CD4-positive, alpha-beta memory T cell (primary cell): ENCODE data around the gene PDK2. TPM values are rescaled to one million over a fixed set of nuclear protein-coding genes. Genes with fewer than 3 reads are reported as not detected.

Experiments used
- CTCF ChIA-PET: fragments of 350-600 bp; sonication (Branson Sonifier 250); formaldehyde crosslinking; loops from one replicate; lab custom pipeline; 2021; ENCODE audit warnings: inconsistent platforms; ENCODE audit not compliant: partially characterized antibody; lab: Charles Lee
- POLR2A ChIA-PET: fragments of 350-600 bp; sonication (Branson Sonifier 250); formaldehyde crosslinking; loops from one replicate; lab custom pipeline; 2021; ENCODE audit not compliant: partially characterized antibody; lab: Charles Lee
- DNase-seq, 5 donors: peaks; one replicate each; pipeline versions ENCODE4 v3.0.0 to v3.0.0-alpha.2; 2020 to 2022; ENCODE audit warnings: mixed read lengths in 1 of 5
- H3K27ac ChIP-seq: one replicate; pipeline ENCODE4 v1.7.0; 2013; ENCODE audit warnings: low read depth, low read length
- H3K27me3 ChIP-seq: 2 replicates; pipeline ENCODE4 v1.7.0; 2013; ENCODE audit warnings: mild to moderate bottlenecking, low read length, moderate library complexity; ENCODE audit not compliant: insufficient read depth
- H3K36me3 ChIP-seq: 2 replicates; pipeline ENCODE4 v1.7.0; 2013; ENCODE audit warnings: mild to moderate bottlenecking, low read length, moderate library complexity; ENCODE audit not compliant: insufficient read depth
- H3K4me1 ChIP-seq: 2 replicates; pipeline ENCODE4 v1.7.0; 2013; ENCODE audit warnings: mild to moderate bottlenecking, low read length, moderate library complexity; ENCODE audit not compliant: insufficient read depth
- H3K4me3 ChIP-seq, 2 donors: one replicate each; pipeline ENCODE4 v1.7.0; 2013; ENCODE audit warnings: low read length in 2 of 2, mild to moderate bottlenecking in 1 of 2
- H3K9me3 ChIP-seq, 2 donors: one replicate each; pipeline ENCODE4 v1.7.0; 2013; ENCODE audit warnings: low read length in 2 of 2, control low read depth in 1 of 2; ENCODE audit not compliant: control insufficient read depth in 1 of 2
- H3K27ac Mint-ChIP-seq, 7 donors: one replicate each; pipeline ENCODE4 v1.8.0; 2020 to 2021; ENCODE audit warnings: mixed read lengths in 7 of 7, mild to moderate bottlenecking in 6 of 7, inconsistent platforms in 3 of 7, moderate library complexity in 3 of 7
- H3K27me3 Mint-ChIP-seq, 2 donors: one replicate each; pipeline ENCODE4 v1.8.0; 2020 to 2021; ENCODE audit warnings: mixed read lengths in 2 of 2
- H3K36me3 Mint-ChIP-seq, 2 donors: one replicate each; pipeline ENCODE4 v1.8.0; 2020 to 2021; ENCODE audit warnings: mixed read lengths in 2 of 2, inconsistent platforms in 1 of 2, mild to moderate bottlenecking in 1 of 2
- H3K4me1 Mint-ChIP-seq, 4 donors: one replicate each; pipeline ENCODE4 v1.8.0; 2020 to 2021; ENCODE audit warnings: mixed read lengths in 4 of 4, mild to moderate bottlenecking in 1 of 4
- H3K4me3 Mint-ChIP-seq, 8 donors: one replicate each; pipeline ENCODE4 v1.8.0; 2020 to 2021; ENCODE audit warnings: mixed read lengths in 8 of 8, mild to moderate bottlenecking in 7 of 8, moderate library complexity in 6 of 8, inconsistent platforms in 3 of 8
- H3K9me3 Mint-ChIP-seq, 8 donors: one replicate each; pipeline ENCODE4 v1.8.0; 2020 to 2021; ENCODE audit warnings: mixed read lengths in 8 of 8, mild to moderate bottlenecking in 5 of 8, inconsistent platforms in 3 of 8, moderate library complexity in 1 of 8
- intact Hi-C: fragments of 100-400 bp; cut with micrococcal nuclease; formaldehyde crosslinking; loops from one replicate; pipeline ENCODE4 v1.15.1; 2023
- polyA plus RNA-seq, 2 donors: library from polyadenylated mRNA; unstranded; fragments of 300-500 nt; fragmentation: Illumina TruSeq; gene quantifications; one replicate each; pipeline ENCODE4 v1.2.3, GENCODE V29; 2021
- total RNA-seq, 2 experiments: library from RNA; stranded (reverse); gene quantifications; one replicate each; pipeline ENCODE4 v1.2.3, GENCODE V29; 2021

PDK2 gene
- total and polyA plus RNA-seq, 4 experiments from 2014 or later: 34.5 to 40.6 (median 37.8) TPM

DNA sequence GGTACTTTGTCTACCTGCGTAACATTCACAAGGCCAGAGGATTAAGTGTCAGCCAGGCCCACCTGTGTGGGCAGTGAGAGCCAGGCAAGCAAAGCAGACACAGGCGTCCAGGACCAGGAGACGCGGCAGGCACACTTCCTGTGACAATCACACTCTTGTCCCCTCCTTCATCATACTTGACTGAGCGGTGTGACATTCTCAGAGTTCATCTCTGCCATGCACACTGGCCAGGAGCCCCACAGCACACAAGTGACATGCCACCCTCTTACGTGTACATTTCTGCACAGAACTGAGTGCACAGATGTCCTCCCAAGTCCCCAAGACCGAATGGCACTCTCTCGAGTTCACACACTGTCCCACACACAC is 46.6 kb downstream of the PDK2 start:
- H3K27ac ChIP-seq: peak overlapping the region; percentile 68
- H3K36me3 ChIP-seq: peaks cover 69% of the 10 kb centered on the region
- ChIA-PET CTCF (interaction anchor here (0.9 to 5.6 kb wide), 8 partner anchors 9 to 55 kb away, joined by 3 to 118 read pairs (median 9); partner anchors contain the start of genes PDK2 and PPP1R9B), POLR2A (interaction anchor here (1.3 to 4.7 kb wide), 5 partner anchors 9 to 20 kb away, joined by 3 to 75 read pairs (median 14); partner anchors contain the start of genes PPP1R9B and SAMD14)
- peaks cover 65 to 89% of the 10 kb centered on the region in 2 donors for H3K36me3 Mint-ChIP-seq
- peak overlapping the region in 1 of 2 donors; percentile 27 for H3K4me3 ChIP-seq
- intact Hi-C loops: loop anchor here (2.0 kb wide), 1 partner anchor 57 kb away; no protein-coding TSS in a partner anchor
- no peak for DNase-seq
- peaks cover 87% of the 10 kb centered on the region for H3K4me1 ChIP-seq
- no peaks in the 10 kb centered on the region for H3K9me3 ChIP-seq
- peaks cover 0 to 2% (median 0%) of the 10 kb centered on the region in 8 donors for H3K9me3 Mint-ChIP-seq
- peak overlapping the region; percentile 63 to 99 (median 83) for H3K4me3 Mint-ChIP-seq
- H3K27ac Mint-ChIP-seq: peak overlapping the region; percentile 87 to 95 (median 92)
- no peaks in the 10 kb centered on the region for H3K27me3 ChIP-seq
- H3K27me3 Mint-ChIP-seq: no peaks in the 10 kb centered on the region
- peaks cover 59 to 95% (median 77%) of the 10 kb centered on the region in 4 donors for H3K4me1 Mint-ChIP-seq

DNA sequence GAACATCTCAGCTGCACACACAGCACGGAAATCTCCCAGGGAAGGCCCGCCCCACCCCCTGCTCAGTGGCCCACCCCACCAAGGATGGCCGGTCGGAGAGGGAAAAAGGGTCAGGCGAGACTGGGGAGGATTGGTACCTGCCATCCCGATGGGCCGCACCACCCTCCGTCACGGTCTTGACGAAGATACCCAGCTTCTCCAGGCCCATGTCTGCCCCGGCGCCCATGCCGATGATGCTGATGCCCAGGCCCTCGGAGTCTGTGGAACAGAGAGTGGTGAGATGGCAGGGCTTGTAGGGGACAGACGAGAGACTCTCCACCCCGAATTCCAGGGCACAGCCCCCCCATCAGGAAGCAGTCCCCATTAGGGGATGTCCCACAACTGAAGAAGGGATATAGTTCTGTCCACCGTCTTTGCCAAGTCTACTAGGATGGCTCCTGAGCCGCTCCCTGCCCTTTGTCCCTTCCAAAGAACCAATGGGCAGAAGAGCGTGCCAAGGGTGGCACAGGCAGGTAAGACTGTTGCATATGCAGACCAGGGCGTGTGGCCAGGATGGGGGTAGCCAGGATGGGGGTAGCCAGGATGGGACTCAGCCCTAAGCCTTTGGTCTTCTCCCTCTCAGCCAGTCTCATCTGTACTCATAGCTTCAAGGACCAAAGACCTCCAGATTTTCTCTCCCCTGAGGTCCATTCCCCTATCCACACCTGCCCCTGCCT is 48.5 kb downstream of the PDK2 start:
- Histone ChIP-seq H3K4me3 (no peak overlapping the region), H3K36me3 (peaks cover 50% of the 10 kb centered on the region), H3K27ac (no peak overlapping the region), H3K27me3 (no peaks in the 10 kb centered on the region), H3K4me1 (peaks cover 94% of the 10 kb centered on the region), H3K9me3 (no peaks in the 10 kb centered on the region)
- Mint-ChIP-seq H3K27ac (peak overlapping the region; percentile 55 to 93 (median 86)), H3K9me3 (peaks cover 0 to 4% (median 0%) of the 10 kb centered on the region in 8 donors), H3K4me3 (peak overlapping the region in 4 of 8 donors; percentile 52 to 99 (median 70)), H3K27me3 (no peaks in the 10 kb centered on the region), H3K4me1 (peaks cover 62 to 98% (median 82%) of the 10 kb centered on the region in 4 donors), H3K36me3 (peaks cover 47 to 81% of the 10 kb centered on the region in 2 donors)
- ChIA-PET CTCF (interaction anchor here (0.6 to 5.6 kb wide), 6 partner anchors 8 to 360 kb away, joined by 3 to 118 read pairs (median 4); no protein-coding TSS in a partner anchor), POLR2A (interaction anchor here (1.1 to 1.7 kb wide), 3 partner anchors 8 to 18 kb away, joined by 5 to 6 read pairs (median 6); no protein-coding TSS in a partner anchor)
- DNase-seq: no peak
- intact Hi-C loops: no loop called here

DNA sequence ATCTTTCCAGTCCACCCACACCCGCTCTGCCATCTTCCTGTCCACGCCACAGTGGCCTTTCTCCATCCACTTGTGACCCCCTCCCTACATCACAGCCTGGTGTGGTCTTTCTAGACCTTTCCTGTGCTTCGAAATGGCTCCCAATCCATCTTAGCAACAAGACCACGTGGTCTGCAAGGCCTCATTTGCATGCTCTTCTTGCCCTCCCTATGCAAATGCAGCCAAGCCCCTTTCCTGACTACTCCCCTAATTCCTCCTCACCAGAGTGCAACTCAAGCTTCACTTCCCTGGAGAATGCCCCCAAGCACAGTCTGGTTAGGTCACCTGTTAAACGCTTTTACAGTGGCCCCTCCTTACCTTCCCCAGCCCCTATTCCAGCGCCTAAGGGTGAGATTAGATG is 49.2 kb downstream of the PDK2 start:
- Mint-ChIP-seq H3K9me3 (peaks cover 0 to 4% (median 0%) of the 10 kb centered on the region in 8 donors), H3K4me1 (peaks cover 62 to 93% (median 80%) of the 10 kb centered on the region in 4 donors), H3K4me3 (peak overlapping the region in 6 of 8 donors; percentile 26 to 99 (median 50)), H3K36me3 (peaks cover 40 to 79% of the 10 kb centered on the region in 2 donors), H3K27me3 (no peaks in the 10 kb centered on the region), H3K27ac (peak overlapping the region; percentile 57 to 93 (median 86))
- DNase-seq: no peak
- CTCF ChIA-PET: interaction anchor here (0.6 to 4.5 kb wide), 6 partner anchors 17 to 360 kb away, joined by 4 to 36 read pairs (median 8); no protein-coding TSS in a partner anchor
- H3K36me3 ChIP-seq: peaks cover 43% of the 10 kb centered on the region
- peaks cover 91% of the 10 kb centered on the region for H3K4me1 ChIP-seq
- no peaks in the 10 kb centered on the region for H3K27me3 ChIP-seq
- intact Hi-C loops: no loop called here
- H3K9me3 ChIP-seq: no peaks in the 10 kb centered on the region
- no peak overlapping the region for H3K27ac ChIP-seq
- no peak overlapping the region for H3K4me3 ChIP-seq
- POLR2A ChIA-PET: interaction anchor here (9.0 kb wide), 1 partner anchor 17 kb away, joined by 102 read pairs; no protein-coding TSS in a partner anchor

- no peaks in the 10 kb centered on the region for H3K27me3 ChIP-seq
- peak overlapping the region; percentile 61 to 93 (median 81) for H3K27ac Mint-ChIP-seq
- peaks cover 84% of the 10 kb centered on the region for H3K4me1 ChIP-seq
- H3K4me3 Mint-ChIP-seq: peak overlapping the region in 7 of 8 donors; percentile 47 to 99 (median 75)
- no peak overlapping the region for H3K4me3 ChIP-seq
- H3K36me3 ChIP-seq: peaks cover 38% of the 10 kb centered on the region
- ChIA-PET CTCF (interaction anchor here (0.9 to 4.5 kb wide), 7 partner anchors 11 to 51 kb away, joined by 3 to 36 read pairs (median 6); no protein-coding TSS in a partner anchor), POLR2A (interaction anchor here (0.8 to 9.0 kb wide), 3 partner anchors 10 to 16 kb away, joined by 3 to 102 read pairs (median 6); no protein-coding TSS in a partner anchor)
- no peak for DNase-seq
- H3K9me3 ChIP-seq: no peaks in the 10 kb centered on the region
- peaks cover 34 to 73% of the 10 kb centered on the region in 2 donors for H3K36me3 Mint-ChIP-seq
- H3K4me1 Mint-ChIP-seq: peaks cover 58 to 87% (median 74%) of the 10 kb centered on the region in 4 donors
- no peak overlapping the region for H3K27ac ChIP-seq
- H3K9me3 Mint-ChIP-seq: peaks cover 0 to 4% (median 0%) of the 10 kb centered on the region in 8 donors
- intact Hi-C loops: no loop called here
- no peaks in the 10 kb centered on the region for H3K27me3 Mint-ChIP-seq
Observed at GRCh38 chr17:50144845-50145531, 49.8 kb downstream of the PDK2 start.

GRCh38 chr17:50145532-50146229 is 50.5 kb downstream of the PDK2 start:
- POLR2A ChIA-PET: interaction anchor here (0.8 to 9.0 kb wide), 3 partner anchors 9 to 16 kb away, joined by 3 to 102 read pairs (median 6); no protein-coding TSS in a partner anchor
- Histone ChIP-seq H3K27me3 (no peaks in the 10 kb centered on the region), H3K27ac (peak overlapping the region; percentile 79), H3K36me3 (peaks cover 32% of the 10 kb centered on the region), H3K4me1 (peaks cover 77% of the 10 kb centered on the region), H3K4me3 (peak overlapping the region in 1 of 2 donors; percentile 76), H3K9me3 (no peaks in the 10 kb centered on the region)
- CTCF ChIA-PET: interaction anchor here (0.9 to 4.5 kb wide), 7 partner anchors 11 to 115 kb away, joined by 3 to 36 read pairs (median 6); no protein-coding TSS in a partner anchor
- H3K27ac Mint-ChIP-seq: peak overlapping the region; percentile 70 to 96 (median 78)
- peaks cover 28 to 69% of the 10 kb centered on the region in 2 donors for H3K36me3 Mint-ChIP-seq
- peaks cover 52 to 80% (median 67%) of the 10 kb centered on the region in 4 donors for H3K4me1 Mint-ChIP-seq
- DNase-seq: no peak
- H3K27me3 Mint-ChIP-seq: no peaks in the 10 kb centered on the region
- peaks cover 0 to 4% (median 0%) of the 10 kb centered on the region in 8 donors for H3K9me3 Mint-ChIP-seq
- intact Hi-C loops: no loop called here
- H3K4me3 Mint-ChIP-seq: peak overlapping the region in 7 of 8 donors; percentile 71 to 99 (median 94)

DNA sequence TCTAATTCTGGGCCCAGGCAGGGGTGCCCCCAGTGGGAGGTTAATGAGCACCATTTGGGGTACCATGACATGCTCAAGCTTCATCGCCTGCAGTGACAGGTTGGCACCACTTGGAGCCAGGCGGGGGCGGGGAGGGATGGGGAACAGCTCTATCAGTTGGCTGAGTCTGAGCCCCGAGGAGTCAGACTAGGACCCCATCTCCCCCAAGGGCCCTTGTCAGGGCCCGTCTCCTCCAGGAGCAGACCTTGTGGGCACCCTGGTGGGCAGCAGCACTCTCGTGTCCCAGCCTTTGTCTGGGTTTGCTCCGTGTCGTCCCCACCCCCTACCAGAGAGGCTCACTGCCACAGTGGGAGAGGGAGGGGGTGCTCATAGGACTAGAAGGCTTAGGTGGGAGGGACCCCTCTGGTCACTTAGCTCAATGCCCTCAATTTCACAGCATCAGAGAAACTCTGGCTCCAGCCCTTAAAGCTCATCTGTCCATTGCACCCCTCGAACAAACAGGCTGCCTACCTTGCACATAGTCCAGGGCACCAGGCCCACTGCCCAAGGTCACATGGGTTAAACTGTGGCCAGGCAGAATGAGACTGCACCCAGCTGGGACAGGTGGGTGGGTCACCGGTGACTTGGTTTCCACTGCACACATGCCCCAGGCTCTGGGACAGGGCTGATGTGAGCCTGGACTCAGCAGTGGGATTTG is 51.2 kb downstream of the PDK2 start:
- no peaks in the 10 kb centered on the region for H3K9me3 ChIP-seq
- no peak for DNase-seq
- H3K4me1 Mint-ChIP-seq: peaks cover 47 to 77% (median 61%) of the 10 kb centered on the region in 4 donors

More for the DNA sequence above, 51.2 kb downstream of the PDK2 start:
- peak overlapping the region; percentile 91 to 96 (median 93) for H3K27ac Mint-ChIP-seq
- no peaks in the 10 kb centered on the region for H3K27me3 Mint-ChIP-seq
- ChIA-PET POLR2A (interaction anchor here (1.9 to 9.0 kb wide), 2 partner anchors 11 to 15 kb away, joined by 6 to 102 read pairs; no protein-coding TSS in a partner anchor), CTCF (interaction anchor here (1.1 to 4.5 kb wide), 5 partner anchors 10 to 116 kb away, joined by 3 to 36 read pairs (median 9); no protein-coding TSS in a partner anchor)
- Histone ChIP-seq H3K36me3 (peaks cover 25% of the 10 kb centered on the region), H3K27me3 (no peaks in the 10 kb centered on the region), H3K27ac (peak overlapping the region; percentile 79), H3K4me1 (peaks cover 75% of the 10 kb centered on the region), H3K4me3 (peak overlapping the region; percentile 76 to 84)
- peaks cover 0 to 1% (median 0%) of the 10 kb centered on the region in 8 donors for H3K9me3 Mint-ChIP-seq
- intact Hi-C loops: no loop called here
- H3K4me3 Mint-ChIP-seq: peak overlapping the region; percentile 92 to 99 (median 96)
- peaks cover 21 to 67% of the 10 kb centered on the region in 2 donors for H3K36me3 Mint-ChIP-seq
